HG03135 (cell line): ENCODE data around the gene EVL.

Experiments used
- ATAC-seq: cut with Tn5 transposase; IDR thresholded peaks from one replicate; pipeline ENCODE4 v1.9.1; 2021; ENCODE audit warnings: mild to moderate bottlenecking, moderate library complexity; ENCODE audit not compliant: unreplicated experiment

Gene EVL

DNA sequence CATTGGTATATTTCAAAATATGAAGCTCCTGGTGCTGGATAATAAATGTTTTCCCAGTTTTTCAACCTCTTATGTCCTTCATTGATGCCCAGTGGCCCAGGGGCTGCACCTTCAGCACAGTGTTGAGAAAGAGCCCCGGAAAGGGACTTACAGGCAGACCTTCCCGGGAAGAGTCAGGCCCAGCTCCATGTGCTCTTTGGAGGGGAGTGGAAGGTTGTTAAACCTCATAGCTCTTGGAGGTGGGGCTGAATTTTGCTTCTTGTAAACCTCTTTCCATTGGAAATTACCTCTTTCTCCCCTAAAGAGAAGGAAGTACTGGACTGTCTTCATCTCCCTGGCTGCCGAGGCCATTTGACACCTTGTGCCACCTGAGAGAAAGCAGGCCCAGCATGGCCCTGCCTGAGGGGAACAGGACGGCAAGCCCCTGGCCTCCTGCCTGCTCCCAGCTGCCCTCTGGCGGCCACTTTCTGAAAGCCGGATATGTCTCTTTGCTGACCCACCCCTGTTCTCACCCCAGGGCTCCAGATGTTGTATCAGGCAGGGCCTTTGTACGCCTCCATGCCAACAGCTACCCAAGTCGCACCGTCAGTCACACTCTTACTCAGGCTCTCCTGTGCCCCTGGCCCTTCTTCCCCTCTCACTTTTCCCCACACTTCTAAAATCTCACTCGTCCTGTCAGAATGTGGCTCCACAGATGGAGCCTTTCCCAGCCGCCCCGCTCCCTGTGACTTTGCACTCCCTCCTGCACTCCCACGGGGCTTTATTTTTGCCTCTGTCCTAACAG lies 43.0 kb downstream of the EVL start:
- peak; percentile 78 for ATAC-seq

DNA sequence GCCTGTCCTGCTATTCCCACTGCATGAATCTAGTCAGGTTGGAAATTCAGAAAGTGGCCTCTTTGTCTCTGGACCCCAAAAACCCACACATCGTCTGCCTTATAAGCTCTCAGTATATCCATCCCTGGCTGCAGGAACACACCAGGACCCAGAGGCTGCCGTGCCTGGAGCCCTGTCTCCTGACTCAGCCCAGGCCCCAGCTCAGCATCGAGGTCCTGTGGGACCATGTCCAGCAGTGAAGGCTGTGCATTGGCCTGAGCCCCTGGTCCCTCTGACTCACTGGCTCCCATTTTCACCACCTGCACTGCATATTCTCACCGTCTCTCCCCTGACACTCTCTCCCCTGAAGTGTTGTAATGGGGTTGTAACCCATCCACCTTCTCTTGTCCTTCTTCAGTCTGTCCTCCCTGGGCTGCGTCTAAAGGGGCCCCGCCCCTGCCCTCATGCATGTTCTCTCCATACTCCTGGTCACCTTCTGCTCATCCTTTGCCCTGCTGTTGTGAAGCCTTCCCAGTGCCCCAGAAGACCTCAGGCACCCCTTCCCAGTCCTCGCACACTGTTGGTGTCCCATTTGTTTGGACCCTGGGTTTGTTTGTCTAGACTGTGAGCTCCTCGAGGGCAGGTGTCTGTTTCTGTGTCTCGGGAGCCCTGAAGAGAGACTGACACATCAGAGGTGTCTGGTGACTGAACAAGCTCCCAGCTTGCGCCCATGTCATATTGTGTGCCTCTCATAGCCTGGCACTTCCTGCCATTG lies 43.8 kb downstream of the EVL start:
- no peak for ATAC-seq

DNA sequence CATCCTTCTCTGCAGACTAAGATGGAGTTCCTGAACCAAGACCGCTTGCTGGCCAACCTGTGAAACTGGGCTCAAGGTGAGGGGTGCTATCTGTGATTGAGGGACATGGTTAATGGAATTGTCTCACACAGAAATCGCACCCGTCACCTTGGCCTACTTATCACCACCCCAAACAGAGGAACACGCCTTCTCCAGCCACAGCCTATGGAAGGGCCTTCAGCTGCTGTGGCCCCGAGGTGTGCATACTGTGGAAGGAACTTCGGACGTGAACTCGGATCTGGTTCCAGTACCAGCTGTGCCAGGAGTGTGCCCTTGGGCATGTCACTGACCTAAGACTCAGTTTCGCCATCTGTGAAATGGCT lies 44.4 kb downstream of the EVL start:
- ATAC-seq = no peak

DNA sequence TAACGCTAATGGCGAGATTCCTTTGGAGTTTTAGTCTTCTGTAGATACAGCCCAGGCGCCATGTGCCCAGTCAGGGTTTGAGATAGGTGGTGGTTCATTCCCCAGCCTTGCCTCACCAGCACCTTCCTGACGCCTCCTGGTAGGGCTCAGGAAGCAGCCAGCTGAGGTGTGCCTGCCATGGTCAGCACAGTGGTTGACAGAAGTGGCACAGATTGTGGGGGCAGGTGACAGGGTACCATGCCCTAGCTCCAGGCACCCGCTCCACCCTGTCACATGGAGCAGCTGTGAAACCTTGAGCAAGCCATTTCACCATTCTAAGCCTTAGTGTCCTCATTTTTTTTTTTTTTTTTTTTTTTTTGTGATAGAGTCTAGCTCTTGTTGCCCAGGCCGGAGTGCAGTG lies 45.6 kb downstream of the EVL start:
- ATAC-seq = no peak

DNA sequence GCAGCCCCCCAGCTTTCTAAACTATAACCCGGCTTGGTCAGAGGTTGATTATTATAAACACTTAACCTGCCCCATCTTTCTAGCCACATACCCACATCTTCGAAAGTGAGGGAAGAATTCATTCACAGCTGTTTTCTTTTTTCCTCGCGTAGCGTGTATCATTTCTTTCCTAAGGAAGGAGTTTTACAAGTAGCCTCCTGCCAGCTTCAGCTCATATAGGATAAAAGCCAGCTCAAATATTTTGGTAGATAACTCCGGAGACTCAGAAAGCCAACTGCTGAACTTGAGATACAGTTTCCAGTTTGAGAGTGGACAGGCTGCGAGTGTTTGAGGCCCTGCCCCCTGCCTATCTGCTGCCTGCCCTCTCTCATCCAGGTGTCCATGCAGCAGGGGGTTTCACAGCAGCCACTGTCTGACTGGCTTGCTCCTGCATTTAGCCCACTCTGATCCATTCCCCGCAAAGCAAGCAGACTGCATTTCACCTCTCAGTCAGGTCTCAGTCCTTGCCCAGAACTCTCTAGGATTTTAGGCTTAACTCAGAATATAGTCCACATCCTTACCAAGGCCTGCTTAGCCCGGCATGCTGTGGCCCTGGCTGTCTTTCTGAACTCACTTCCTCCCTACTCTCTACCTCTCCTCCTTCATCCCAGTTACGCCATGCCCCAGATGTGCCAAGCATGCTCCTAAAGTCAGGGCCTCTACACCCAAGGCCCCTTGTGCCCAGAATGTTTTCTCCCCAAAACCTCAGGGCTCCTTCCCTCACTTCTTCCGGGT lies 46.9 kb downstream of the EVL start:
- ATAC-seq = no peak

DNA sequence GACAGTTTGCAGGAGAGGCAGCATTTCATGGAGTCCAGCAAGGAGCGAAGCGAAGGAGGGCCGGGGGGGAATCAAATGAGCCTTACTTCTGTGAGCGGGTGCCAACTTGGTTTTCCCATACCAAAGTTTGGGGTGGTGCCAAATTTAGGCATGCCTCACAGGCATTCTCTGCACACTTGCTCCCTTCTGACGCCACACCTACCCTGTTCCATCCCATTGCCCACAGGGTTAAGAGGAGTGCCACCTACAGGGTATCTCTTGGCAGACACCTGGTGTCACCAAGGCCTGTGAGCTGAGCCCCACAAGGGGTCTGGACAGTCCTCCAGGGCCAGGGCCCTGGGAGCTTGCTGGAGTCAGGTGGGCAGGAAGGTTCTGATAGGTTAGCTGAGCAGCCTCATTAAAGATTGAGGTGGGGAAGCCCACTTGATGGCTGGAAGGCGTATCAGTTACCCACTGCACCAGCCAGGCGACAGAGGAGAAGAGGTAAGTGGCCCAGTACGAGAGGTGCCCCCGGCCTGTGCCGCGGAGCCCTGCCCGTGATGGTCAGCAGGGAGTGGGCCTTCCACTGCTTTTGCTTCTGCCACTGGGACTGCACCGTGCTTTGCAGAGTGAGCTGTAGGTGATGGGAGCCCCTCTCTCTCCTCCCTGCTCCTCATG lies 49.0 kb downstream of the EVL start:
- ATAC-seq = no peak

DNA sequence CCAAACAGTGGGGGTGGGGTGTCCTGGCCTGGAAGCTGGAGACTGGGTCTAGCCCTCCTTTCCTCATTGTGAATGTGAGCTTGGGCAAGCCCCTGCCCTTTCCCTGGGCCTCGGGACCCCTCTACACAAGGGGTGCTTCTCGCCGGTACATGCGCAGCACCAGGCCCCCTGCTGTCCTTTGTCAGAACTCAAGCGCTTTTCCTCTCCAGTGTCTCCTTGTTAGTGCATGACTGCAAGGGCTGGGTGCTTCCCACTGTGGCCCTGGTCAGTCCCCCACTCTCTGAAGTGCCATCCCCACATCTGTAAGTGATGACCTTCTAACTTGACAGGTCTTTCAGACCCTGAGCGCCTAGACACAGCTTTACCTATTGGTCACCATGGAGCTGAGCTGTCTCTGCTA lies 50.0 kb downstream of the EVL start:
- no peak for ATAC-seq

DNA sequence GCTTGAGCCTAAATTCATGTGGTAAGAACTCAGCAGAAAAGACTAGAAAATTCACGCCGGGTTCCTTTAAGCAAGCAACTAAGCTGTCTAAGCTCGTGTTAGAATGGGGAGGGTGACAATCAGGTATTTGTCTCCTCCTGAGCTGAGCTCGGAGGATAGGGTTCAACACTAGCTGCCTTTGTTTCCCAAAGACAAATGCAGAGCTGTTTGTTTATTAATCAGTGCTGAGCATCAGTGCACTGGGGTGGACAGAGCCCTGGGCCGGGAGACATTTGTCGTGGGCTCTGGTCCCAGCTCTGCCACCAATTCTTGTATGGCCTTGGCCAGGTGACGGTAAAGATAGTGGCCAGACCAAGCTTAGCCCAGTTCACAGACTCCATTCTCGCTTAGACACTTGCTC lies 50.5 kb downstream of the EVL start:
- ATAC-seq = no peak

DNA sequence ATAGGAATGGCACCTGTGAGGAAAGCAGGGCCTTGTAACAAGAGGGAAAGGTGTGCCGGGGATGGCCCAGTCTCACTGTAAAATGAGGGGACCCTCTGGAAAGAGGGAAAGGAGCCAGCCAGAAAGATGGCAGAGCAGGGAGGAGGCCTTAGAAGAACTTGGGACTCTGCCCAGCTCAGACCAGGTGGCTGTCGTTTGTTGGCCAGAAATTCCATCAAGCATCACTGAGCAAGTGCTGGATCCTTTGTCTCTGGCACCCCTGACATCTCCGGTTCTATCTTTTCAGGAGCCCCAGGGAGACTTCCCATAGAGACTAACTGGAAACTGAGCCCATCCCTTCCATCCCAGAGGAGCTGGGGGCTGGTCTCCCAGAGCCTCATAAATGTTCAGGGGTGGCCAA lies 50.9 kb downstream of the EVL start:
- no peak for ATAC-seq

DNA sequence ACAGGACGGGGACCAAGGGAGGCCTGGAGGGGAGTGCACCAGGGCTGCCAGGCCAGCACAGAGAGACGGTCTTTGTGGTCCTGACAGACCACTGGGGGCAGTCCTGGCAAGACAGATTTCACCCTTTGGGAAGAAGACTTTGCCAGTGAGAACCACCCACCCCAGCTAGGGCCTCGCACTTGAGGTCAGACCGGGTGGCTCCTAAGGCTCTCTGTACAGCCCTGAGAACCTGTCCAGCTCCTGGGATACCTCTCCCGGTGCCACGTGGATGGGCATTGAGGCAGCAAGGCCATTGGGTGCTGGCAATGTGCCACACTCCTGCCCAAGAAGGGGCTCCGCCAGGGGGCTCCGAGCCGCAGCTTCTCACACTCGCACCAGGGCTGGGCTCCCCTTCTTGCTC lies 51.8 kb downstream of the EVL start:
- ATAC-seq = no peak

DNA sequence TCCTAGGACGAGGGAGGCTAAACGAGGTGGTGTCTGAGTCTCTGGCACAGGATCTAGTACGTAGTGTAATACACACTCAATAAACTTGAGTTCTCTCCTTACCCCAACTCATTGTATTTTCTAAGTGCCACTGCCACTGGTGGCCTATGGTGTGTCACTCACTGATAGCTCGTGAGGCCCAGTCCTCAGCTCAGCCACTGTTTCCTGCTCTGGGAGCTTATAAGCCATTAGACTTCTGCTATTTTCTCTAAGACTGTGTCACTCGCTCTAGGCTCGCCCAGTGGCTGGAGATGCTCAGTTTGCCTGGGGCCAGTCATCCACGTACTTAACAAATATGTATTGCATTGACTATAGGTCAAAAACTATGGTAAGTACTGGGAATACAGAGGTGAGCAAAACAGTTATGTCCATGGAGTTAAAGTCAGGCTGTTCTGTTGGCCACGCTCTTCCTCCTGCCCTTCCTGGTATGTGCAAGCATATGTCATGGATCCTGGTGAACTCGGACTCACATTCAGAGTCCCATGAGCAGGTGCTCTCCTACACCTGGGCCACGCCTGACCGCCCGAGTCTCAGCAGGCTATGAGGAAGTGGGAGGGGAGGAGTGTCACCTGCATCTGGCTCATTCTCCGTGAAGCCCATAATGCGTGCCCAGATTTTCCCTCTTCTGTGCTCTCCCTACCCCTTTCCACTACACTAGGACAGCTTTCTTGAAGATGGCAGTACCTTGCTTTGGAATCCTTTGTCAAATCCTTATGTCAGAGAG lies 52.6 kb downstream of the EVL start:
- no peak for ATAC-seq

DNA sequence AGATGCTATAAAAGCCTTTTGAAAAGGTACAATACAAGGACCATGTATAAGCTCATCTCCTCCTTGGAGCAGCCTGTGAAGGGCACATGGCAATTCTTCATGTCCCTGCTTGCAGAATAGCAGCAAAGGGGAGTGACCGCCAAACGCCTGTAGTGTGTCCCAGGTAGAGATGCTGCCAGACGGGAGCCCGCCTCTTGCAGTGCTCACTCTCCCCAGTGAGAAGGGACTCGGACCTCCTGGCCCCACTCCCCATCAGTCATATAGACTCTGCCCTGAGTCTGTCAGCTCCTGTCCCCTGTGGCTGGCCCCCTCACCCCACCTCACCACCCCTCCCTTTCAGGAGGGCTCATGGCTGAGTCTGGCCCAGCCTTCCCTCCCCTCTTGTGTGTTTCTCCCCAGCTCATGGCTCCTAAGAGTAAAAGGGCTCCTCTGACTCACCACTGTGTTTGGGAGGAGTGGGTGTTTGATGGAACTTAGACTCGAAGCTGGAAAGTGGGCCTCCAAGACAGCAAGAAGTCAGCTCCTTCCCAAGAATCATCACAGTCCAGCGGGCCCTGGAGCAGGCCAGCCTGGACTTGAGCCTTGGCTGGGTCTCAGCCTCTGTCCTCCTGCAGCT lies 53.3 kb downstream of the EVL start:
- ATAC-seq = no peak

DNA sequence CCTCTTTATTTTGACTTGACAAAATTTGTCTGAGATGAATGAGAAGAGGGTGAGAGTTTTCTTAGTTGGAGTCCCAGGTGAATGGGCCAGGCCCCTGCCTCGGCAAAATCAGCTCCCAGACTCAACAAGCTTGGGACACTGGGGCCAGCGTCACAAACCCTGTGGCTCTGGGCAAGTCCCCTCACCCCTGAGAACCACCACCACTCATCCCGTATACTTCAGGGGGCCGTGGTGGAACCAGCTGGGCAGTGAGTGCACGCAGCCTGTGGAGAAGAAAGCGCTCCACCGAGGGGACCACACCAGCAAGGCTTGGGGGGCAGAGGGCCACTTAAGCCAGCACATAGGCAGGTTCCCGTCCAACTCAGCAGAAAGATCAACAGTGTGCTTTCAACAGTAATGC lies 54.0 kb downstream of the EVL start:
- ATAC-seq = no peak

DNA sequence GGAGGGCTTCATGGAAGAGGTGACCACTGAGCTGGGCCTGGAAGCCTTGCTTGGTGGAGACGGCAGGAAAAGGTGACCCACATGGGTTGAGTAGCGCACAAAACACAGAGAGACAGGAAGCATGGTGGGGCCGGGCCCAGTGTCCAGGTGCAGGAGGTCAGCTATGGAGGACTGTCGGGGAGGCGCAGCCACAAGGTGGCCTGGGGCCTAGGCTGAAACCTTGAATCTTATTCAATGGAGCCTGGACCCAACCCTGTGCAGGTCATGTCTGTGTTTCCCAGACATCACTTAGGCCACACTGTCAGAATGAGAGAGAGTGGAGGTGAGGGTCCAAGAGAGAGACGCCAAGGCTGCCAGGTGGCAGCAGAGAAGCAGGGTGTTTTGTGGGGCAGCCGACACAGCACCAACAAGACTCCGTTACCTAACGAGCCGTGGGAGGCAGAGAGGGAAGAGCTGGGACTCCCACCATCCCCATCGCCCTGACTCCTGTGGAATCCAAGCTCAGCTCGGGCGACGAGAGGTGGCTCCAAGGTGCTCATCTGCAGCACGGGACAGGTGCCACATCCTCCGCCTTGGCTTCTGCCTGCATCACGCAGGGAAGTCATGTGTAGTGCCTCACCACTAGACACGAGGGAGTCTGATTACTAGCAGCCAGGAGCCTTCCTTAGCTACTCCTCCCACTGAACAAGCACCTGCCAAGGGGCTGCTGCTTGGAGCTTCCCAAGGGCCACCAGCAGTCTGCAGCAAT lies 55.5 kb downstream of the EVL start:
- ATAC-seq = no peak

DNA sequence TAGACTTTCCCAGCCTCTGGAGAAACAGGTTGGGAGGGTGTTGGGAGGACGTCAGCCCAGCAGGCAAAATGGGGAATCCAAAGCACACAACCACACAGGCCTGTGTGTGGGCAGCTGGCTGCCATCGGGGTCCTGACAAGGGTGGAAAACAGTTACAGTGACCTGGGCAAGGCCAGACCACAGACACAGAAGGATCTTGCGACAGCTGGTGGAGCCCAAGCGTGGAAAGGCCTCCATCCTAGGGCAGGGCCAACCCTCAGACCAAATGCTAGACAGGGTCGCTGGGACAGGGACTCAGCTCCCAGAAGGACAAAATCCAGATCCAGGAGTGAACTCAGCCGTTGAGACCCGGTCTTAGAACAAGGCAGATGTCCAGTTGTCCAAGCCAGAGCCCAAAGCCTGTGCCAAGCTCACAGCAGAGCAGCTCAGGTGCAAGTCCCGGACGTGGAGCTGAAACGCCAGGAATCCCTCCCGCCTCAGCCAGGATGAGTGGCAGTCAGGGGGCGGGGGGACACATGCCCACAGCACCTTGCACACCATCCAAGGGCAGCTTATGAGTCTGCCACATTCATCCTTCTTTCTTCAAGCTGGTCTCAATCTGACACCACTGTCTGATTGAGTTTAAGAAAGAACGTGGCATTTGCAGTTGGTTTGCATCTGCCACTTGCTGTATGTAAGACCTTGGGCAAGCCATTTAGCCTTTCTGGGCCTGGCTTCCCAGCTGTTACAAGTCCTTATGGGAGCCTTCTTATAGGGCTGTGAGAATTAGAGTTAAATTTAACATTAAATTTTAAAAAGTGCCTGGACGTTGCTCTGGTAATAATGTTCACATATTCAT lies 56.6 kb downstream of the EVL start:
- no peak for ATAC-seq

DNA sequence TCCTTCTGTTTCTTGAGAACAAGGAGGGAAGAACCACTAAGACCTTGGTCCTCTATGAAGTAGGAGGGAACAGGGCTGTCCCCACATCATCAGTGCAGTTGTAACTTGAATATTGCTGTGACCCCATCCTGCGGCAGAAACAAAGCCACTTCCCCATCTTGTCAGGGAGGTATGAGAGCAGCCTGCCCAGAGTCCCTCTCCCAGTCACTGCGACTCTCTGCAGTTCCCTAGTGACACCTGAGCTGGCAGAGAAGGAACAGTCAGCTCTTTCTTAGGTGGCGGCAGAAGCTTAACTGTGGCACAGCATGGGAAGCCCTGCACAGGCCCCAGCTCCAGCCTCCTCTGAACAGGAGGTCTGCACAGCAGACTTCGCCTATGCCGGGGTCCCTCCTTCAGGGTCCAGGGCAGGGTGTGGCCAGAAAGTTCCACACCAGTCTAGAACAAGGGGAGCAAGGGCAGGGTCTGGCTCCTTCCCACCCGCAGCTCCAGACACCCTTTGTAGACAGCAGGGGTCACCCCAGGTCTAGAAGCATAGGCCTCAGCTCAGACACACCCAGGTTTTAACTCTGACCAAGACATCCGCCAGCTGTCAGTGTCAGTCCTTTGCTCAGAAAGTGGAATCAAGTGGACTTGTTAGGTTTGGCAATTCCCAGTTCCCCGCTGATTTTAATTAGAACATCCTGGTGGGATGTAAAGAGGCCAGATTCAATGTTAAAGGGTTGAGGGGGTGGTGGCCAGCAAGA lies 57.4 kb downstream of the EVL start:
- ATAC-seq = no peak

DNA sequence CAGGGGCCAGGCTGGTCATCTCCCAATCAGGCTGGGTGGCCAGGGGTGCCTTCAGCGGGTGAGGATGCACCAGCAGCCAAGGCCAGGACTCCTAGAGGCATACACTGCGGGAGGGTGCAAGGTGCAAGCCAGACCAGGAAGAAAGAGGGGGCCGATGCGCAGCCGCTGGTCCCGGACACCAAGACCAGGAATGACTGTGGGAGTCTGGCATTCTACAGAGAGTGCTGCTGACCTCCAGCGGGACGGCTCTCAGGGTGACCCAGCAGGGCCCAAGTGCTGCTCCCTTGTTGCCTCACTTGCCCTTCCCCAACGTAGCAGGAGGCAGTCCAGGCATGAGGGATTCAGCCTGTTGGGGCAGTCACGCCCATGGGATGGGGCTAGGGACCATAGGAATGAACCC lies 58.4 kb downstream of the EVL start:
- no peak for ATAC-seq

DNA sequence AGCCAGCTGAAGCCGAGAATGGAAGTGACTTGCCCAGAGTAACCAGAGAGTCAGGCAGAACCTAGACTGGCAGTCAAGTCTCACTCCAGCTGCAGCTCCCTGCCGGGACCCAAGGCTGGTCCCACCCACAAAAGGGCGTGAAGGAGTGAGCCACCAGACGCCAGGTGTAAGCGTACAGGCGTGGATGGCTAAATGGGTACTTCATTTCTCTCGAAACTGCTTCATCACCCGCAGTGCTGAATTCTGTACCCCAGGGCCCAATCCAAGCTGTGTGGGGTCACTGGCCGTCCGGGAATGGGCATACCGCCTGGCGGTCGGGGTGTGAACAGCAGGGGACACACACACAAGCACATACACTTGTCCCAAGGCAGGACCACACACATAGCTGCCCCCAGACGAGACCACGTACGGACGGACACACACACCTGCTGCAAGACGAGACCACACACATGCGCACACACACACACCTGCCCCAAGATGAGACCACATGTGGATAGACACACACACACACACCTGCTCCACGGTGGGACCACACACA lies 59.4 kb downstream of the EVL start:
- ATAC-seq = no peak
